SK-N-SH (cell line): Measurements from ENCODE around the gene KPTN. TPM values are rescaled to one million over a fixed set of nuclear protein-coding genes. Genes with fewer than 3 reads are reported as not detected.

Experiments
- CTCF ChIA-PET: fragments of 300-600, 350-600 bp; formaldehyde crosslinking; extraction: SDS; loops from one replicate; lab custom pipeline; 2021; lab: Yijun Ruan, JAX
- POLR2A ChIA-PET: fragments of 350-600 bp; sonication (Branson Sonifier 250); formaldehyde crosslinking; extraction: SDS; loops from one replicate; lab custom pipeline; 2020; ENCODE audit warnings: antibody characterized with exemption, inconsistent platforms; lab: Yijun Ruan, JAX
- DNase-seq: peaks from one replicate; pipeline ENCODE4 v3.0.0; 2012
- H2AFZ ChIP-seq: fragments of 200-600 bp; sonication (generic); 2 replicates; pipeline ENCODE4 v1.8.1; 2016; ENCODE audit warnings: antibody characterized with exemption, mild to moderate bottlenecking, low read depth
- H3F3A ChIP-seq: fragments of 200-600 bp; sonication (generic); replicated peaks from 2 replicates; pipeline ENCODE3; 2016; ENCODE audit warnings: antibody characterized with exemption, mild to moderate bottlenecking; ENCODE audit not compliant: insufficient read depth
- H3K27ac ChIP-seq, 2 experiments: fragments of 200-500 bp in 1 of 2; fragments of 200-600 bp in 1 of 2; sonication (Bioruptor generic) in 1 of 2; sonication (generic), shearing (Covaris generic) in 1 of 2; 2 replicates each; pipeline versions ENCODE4 v1.5.1 to v1.6.1; 2014 to 2016; ENCODE audit warnings: low read depth in 2 of 2, inconsistent platforms in 1 of 2, low read length in 1 of 2, mild to moderate bottlenecking in 1 of 2, mixed read lengths in 1 of 2
- H3K27me3 ChIP-seq: fragments of 200-600 bp; sonication (generic), shearing (Covaris generic); 2 replicates; pipeline ENCODE4 v1.6.1; 2016; ENCODE audit warnings: mixed run types; ENCODE audit not compliant: insufficient read depth
- H3K36me3 ChIP-seq, 2 experiments: fragments of 200-500 bp in 1 of 2; fragments of 200-600 bp in 1 of 2; sonication (Bioruptor generic) in 1 of 2; sonication (generic) in 1 of 2; replicated peaks in 1 of 2; 2 replicates each; pipeline versions ENCODE3 to v1.5.1; 2014 to 2016; ENCODE audit warnings: low read length in 1 of 2, mild to moderate bottlenecking in 1 of 2; ENCODE audit not compliant: insufficient read depth in 2 of 2, control insufficient read depth in 1 of 2
- H3K4me1 ChIP-seq, 2 experiments: fragments of 200-500 bp in 1 of 2; fragments of 200-600 bp in 1 of 2; sonication (Bioruptor generic) in 1 of 2; sonication (generic), shearing (Covaris generic) in 1 of 2; 2 replicates each; pipeline versions ENCODE4 v1.5.1 to v1.6.1; 2014 to 2016; ENCODE audit warnings: low read depth in 1 of 2, low read length in 1 of 2, mixed run types in 1 of 2; ENCODE audit not compliant: insufficient read depth in 2 of 2, control insufficient read depth in 1 of 2
- H3K4me2 ChIP-seq: fragments of 200-600 bp; sonication (generic), shearing (Covaris generic); 2 replicates; pipeline ENCODE4 v1.6.1; 2017; ENCODE audit warnings: mixed run types
- H3K4me3 ChIP-seq, 2 experiments: fragments of 200-500 bp in 1 of 2; fragments of 200-600 bp in 1 of 2; sonication (Bioruptor generic) in 1 of 2; sonication (generic), shearing (Covaris generic) in 1 of 2; 2 replicates each; pipeline versions ENCODE4 v1.5.1 to v1.8.1; 2014 to 2016; ENCODE audit warnings: low read depth in 2 of 2, inconsistent platforms in 1 of 2, low read length in 1 of 2, mild to moderate bottlenecking in 1 of 2, mixed read lengths in 1 of 2, moderate library complexity in 1 of 2
- H3K79me2 ChIP-seq: fragments of 200-600 bp; sonication (generic); 2 replicates; pipeline ENCODE4 v1.8.1; 2017; ENCODE audit warnings: mild to moderate bottlenecking; ENCODE audit not compliant: insufficient read depth
- H3K9ac ChIP-seq: fragments of 200-600 bp; sonication (generic); 2 replicates; pipeline ENCODE4 v1.6.1; 2017; ENCODE audit warnings: mixed run types
- H3K9me2 ChIP-seq: fragments of 200-600 bp; sonication (generic); 2 replicates; pipeline ENCODE4 v1.6.1; 2017; ENCODE audit warnings: mixed run types
- H3K9me3 ChIP-seq: fragments of 200-600 bp; sonication (generic); 2 replicates; pipeline ENCODE4 v1.6.1; 2017; ENCODE audit warnings: mixed run types, mild to moderate bottlenecking, moderate library complexity
- H4K20me1 ChIP-seq: fragments of 200-600 bp; sonication (generic); 2 replicates; pipeline ENCODE4 v1.6.1; 2017; ENCODE audit warnings: mild to moderate bottlenecking, mixed run types; ENCODE audit not compliant: insufficient read depth
- ELF1 ChIP-seq: IDR thresholded peaks from 2 replicates; pipeline ENCODE4 v1.4.0; 2012
- GABPA ChIP-seq: IDR thresholded peaks from 2 replicates; pipeline ENCODE4 v1.4.0; 2012; ENCODE audit warnings: low read depth, mild to moderate bottlenecking
- GATA2 ChIP-seq: sonication (generic); formaldehyde crosslinking; IDR thresholded peaks from 2 replicates; pipeline ENCODE4 v1.5.0; 2020; ENCODE audit warnings: mild to moderate bottlenecking, missing genetic modification reagents
- IRF3 ChIP-seq: fragments of 150-350 bp; IDR thresholded peaks from 2 replicates; pipeline ENCODE4 v1.6.1; 2016; ENCODE audit warnings: mild to moderate bottlenecking, low read depth, low read length
- JUND ChIP-seq: IDR thresholded peaks from 2 replicates; pipeline ENCODE4 v1.4.0; 2012
- MEF2A ChIP-seq: IDR thresholded peaks from 2 replicates; pipeline ENCODE4 v1.4.0; 2012; ENCODE audit warnings: low read depth, borderline replicate concordance
- POLR2AphosphoS5 ChIP-seq: IDR thresholded peaks from 2 replicates; pipeline ENCODE4 v1.6.1; 2012; ENCODE audit warnings: low read depth, low read length
- RCOR1 ChIP-seq: fragments of 150-350 bp; IDR thresholded peaks from 2 replicates; pipeline ENCODE4 v1.6.1; 2017; ENCODE audit warnings: antibody characterized with exemption, low read length
- SIN3A ChIP-seq: IDR thresholded peaks from 2 replicates; pipeline ENCODE4 v1.6.1; 2012; ENCODE audit warnings: low read depth, mild to moderate bottlenecking, low read length, moderate library complexity, borderline replicate concordance
- TAF1 ChIP-seq: IDR thresholded peaks from 2 replicates; pipeline ENCODE4 v1.6.1; 2012; ENCODE audit warnings: low read depth, mild to moderate bottlenecking, low read length, moderate library complexity, borderline replicate concordance
- TEAD4 ChIP-seq: IDR thresholded peaks from 2 replicates; pipeline ENCODE4 v1.4.0; 2012; ENCODE audit warnings: mild to moderate bottlenecking, borderline replicate concordance; ENCODE audit not compliant: insufficient read depth
- USF2 ChIP-seq: fragments of 150-350 bp; IDR thresholded peaks from 2 replicates; pipeline ENCODE4 v1.6.1; 2017; ENCODE audit warnings: antibody characterized with exemption, low read length, low read depth, borderline replicate concordance
- WGBS: methylation state at CpG from one replicate; pipeline ENCODE4 v1.1.6; 2017; ENCODE audit warnings: low lambda C conversion rate; 5-methylcytosine and 5-hydroxymethylcytosine counted together
- polyA plus RNA-seq, 3 experiments: library from polyadenylated mRNA; depleted of rRNA; stranded (reverse); fragments of >200 nt; gene quantifications; 2 replicates each; pipeline ENCODE4 v1.2.3, GENCODE V29; 2012
- TF ChIP-seq, protein P1 (sequence below): IDR thresholded peaks from 2 replicates; pipeline ENCODE4; 2012
- TF ChIP-seq, protein P2 (sequence below): fragments of 200-600 bp; sonication (generic); IDR thresholded peaks from 2 replicates; pipeline ENCODE4 v1.6.1; 2017; ENCODE audit warnings: antibody characterized with exemption, mild to moderate bottlenecking, moderate library complexity

KPTN gene
- polyA plus RNA-seq, 1 of the 3 experiments (the other 2 are of a cell fraction), result 15.8 TPM

GRCh38 chr19:47485210-47485609, 1.2 kb upstream of the KPTN start:
- Histone ChIP-seq H3K9me3 (no peaks in the 10 kb centered on the region), H3K9ac (no peak overlapping the region), H3F3A (peaks cover 16% of the 10 kb centered on the region), H3K79me2 (no peaks in the 10 kb centered on the region), H3K4me1 (peaks cover 0 to 12% of the 10 kb centered on the region in 2 experiments; a peak in 1 of 4 replicates), H3K36me3 (peaks cover 5 to 12% of the 10 kb centered on the region in 2 experiments), H3K27ac (no peak overlapping the region), H3K4me3 (no peak overlapping the region; a peak in 1 of 4 replicates), H3K27me3 (no peaks in the 10 kb centered on the region), H3K4me2 (no peak overlapping the region), H4K20me1 (no peaks in the 10 kb centered on the region), H2AFZ (no peak overlapping the region), H3K9me2 (no peaks in the 10 kb centered on the region)
- no peak for TF ChIP-seq JUND
- no peak for TF ChIP-seq GATA2 (CRISPR knock-in tag)
- no peak for TF ChIP-seq SIN3A
- DNase-seq, result no peak
- ChIA-PET POLR2A (interaction anchor here (0.7 to 2.3 kb wide), 2 partner anchors 8 to 46 kb away, joined by 4 to 17 read pairs; no protein-coding TSS in a partner anchor), CTCF (interaction anchor here (1.0 to 3.2 kb wide), 6 partner anchors 9 to 213 kb away, joined by 3 to 52 read pairs (median 28); partner anchors contain the start of genes NAPA and SLC8A2)
- WGBS, result 97% methylated on average over 6 of the region's 6 CpGs

DNA sequence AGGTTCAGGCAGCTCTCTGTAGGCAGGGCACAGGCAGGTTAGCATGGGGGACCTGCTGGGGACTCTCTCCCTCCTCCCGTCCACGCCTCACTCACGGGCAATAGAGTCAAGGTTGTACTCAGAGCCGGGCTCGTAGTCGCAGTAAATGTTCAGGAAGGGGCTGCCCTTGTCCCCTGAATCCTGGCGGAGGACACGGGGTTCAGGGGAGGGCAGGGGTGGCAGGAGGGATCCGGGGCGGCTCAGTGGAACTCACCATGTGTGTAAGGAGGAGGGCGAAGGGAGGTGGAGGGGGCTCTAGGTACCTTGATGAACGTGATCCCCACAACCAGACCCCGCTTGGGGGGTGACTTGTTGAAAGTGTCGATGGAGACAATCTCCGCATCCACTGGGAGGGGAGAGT, 819 bp downstream of the KPTN start:
- no peaks in the 10 kb centered on the region for H3K9me2 ChIP-seq
- peaks cover 5% of the 10 kb centered on the region in 2 experiments for H3K36me3 ChIP-seq
- no peaks in the 10 kb centered on the region for H3K9me3 ChIP-seq
- no peaks in the 10 kb centered on the region for H4K20me1 ChIP-seq
- H3K9ac ChIP-seq, result no peak overlapping the region
- DNase-seq, result no peak
- H3K79me2 ChIP-seq, result no peaks in the 10 kb centered on the region
- no peak for TF ChIP-seq GABPA
- H3K27me3 ChIP-seq, result no peaks in the 10 kb centered on the region
- POLR2A ChIA-PET, result interaction anchor here (0.9 to 2.3 kb wide), 9 partner anchors 8 to 44 kb away, joined by 4 to 17 read pairs (median 8); partner anchors contain the start of gene SLC8A2
- CTCF ChIA-PET, result interaction anchor here (0.7 to 3.2 kb wide), 23 partner anchors 10 to 215 kb away, joined by 3 to 52 read pairs (median 5); partner anchors contain the start of genes DHX34, NAPA and SLC8A2
- H3K4me1 ChIP-seq, result peaks cover 0 to 12% of the 10 kb centered on the region in 2 experiments; a peak in 1 of 4 replicates
- H3K27ac ChIP-seq, result peak overlapping the region in 1 of 2 experiments; percentile 45; a peak in 1 of 4 replicates
- H2AFZ ChIP-seq, result no peak overlapping the region; the same call in 1 of the 2 replicates
- peaks cover 16% of the 10 kb centered on the region for H3F3A ChIP-seq
- 90% methylated on average over 14 of the region's 15 CpGs for WGBS
- H3K4me2 ChIP-seq, result 0 out of 2 replicates have a peak overlapping the region, but pooled peaks have one; percentile 86
- H3K4me3 ChIP-seq, result peak overlapping the region; percentile 61 to 76; a peak in 3 of 4 replicates

DNA sequence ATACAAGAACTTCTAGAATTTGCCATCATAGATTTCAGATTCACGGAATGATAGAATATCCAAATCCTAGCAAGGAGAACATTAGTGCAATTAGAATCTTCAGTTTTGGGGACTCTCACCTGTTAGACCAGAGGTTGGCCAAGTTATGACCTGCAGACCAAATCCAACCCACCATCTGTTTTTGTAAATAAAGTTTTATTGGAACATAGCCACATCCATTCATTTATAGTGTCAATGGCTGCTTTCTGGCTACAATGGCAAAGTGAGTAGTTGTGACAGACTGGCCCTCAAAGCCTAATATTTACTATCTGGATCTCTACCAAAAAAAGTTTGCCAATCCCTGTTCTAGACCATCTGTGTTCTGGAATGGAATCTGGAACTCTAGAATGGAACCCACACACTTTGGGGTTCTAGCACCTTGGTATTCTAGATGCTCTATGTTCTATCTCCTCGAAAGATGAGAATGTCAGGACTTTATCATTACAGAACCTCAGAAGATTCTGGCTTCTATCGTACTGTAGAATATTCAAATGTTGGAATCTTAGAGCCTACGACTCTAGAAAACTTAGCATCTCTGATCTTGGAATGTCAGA, 2.5 kb downstream of the KPTN start:
- no peak overlapping the region for H3K9ac ChIP-seq
- POLR2A ChIA-PET, result no interaction called here
- DNase-seq, result no peak
- no peaks in the 10 kb centered on the region for H3K9me2 ChIP-seq
- no peak overlapping the region for H3K27ac ChIP-seq
- H3K36me3 ChIP-seq, result peaks cover 0 to 5% of the 10 kb centered on the region in 2 experiments
- CTCF ChIA-PET, result interaction anchor here (0.7 kb wide), 1 partner anchor 45 kb away, joined by 3 read pairs; no protein-coding TSS in a partner anchor
- H3K79me2 ChIP-seq, result no peaks in the 10 kb centered on the region
- no peak overlapping the region for H2AFZ ChIP-seq
- no peaks in the 10 kb centered on the region for H3K27me3 ChIP-seq
- peaks cover 0 to 12% of the 10 kb centered on the region in 2 experiments; a peak in 1 of 4 replicates for H3K4me1 ChIP-seq
- H3K4me2 ChIP-seq, result no peak overlapping the region
- peaks cover 16% of the 10 kb centered on the region for H3F3A ChIP-seq
- no peaks in the 10 kb centered on the region for H4K20me1 ChIP-seq
- H3K4me3 ChIP-seq, result no peak overlapping the region
- no peaks in the 10 kb centered on the region for H3K9me3 ChIP-seq
- WGBS, result 95% methylated on average over 4 of the region's 4 CpGs
- TF ChIP-seq, protein P1, sequence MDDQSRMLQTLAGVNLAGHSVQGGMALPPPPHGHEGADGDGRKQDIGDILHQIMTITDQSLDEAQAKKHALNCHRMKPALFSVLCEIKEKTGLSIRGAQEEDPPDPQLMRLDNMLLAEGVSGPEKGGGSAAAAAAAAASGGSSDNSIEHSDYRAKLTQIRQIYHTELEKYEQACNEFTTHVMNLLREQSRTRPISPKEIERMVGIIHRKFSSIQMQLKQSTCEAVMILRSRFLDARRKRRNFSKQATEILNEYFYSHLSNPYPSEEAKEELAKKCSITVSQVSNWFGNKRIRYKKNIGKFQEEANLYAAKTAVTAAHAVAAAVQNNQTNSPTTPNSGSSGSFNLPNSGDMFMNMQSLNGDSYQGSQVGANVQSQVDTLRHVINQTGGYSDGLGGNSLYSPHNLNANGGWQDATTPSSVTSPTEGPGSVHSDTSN, result no peak
- TF ChIP-seq POLR2AphosphoS5 (no peak), USF2 (no peak), TAF1 (no peak), TEAD4 (no peak), ELF1 (no peak), MEF2A (no peak), GATA2 (CRISPR knock-in tag) (no peak), GABPA (no peak), RCOR1 (no peak), IRF3 (no peak), SIN3A (no peak)
- TF ChIP-seq, protein P2, sequence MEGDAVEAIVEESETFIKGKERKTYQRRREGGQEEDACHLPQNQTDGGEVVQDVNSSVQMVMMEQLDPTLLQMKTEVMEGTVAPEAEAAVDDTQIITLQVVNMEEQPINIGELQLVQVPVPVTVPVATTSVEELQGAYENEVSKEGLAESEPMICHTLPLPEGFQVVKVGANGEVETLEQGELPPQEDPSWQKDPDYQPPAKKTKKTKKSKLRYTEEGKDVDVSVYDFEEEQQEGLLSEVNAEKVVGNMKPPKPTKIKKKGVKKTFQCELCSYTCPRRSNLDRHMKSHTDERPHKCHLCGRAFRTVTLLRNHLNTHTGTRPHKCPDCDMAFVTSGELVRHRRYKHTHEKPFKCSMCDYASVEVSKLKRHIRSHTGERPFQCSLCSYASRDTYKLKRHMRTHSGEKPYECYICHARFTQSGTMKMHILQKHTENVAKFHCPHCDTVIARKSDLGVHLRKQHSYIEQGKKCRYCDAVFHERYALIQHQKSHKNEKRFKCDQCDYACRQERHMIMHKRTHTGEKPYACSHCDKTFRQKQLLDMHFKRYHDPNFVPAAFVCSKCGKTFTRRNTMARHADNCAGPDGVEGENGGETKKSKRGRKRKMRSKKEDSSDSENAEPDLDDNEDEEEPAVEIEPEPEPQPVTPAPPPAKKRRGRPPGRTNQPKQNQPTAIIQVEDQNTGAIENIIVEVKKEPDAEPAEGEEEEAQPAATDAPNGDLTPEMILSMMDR, result no peak
